Activated T-helper 1 cell treated with anti-CD3 and anti-CD28 coated beads, Interleukin-2, amount 50 U/mL, for 16 hours (primary cell): ENCODE measurements around the gene RAB11FIP3.
"Not testable (repeated sequence)": the region's sequence is repeated elsewhere in the genome, so short reads cannot be mapped to it uniquely, and the experiment has no call there.

ENCODE experiments used
- DNase-seq, 2 donors: peaks; one replicate each; pipeline ENCODE4 v3.0.0-alpha.2; 2020; ENCODE audit warnings: low read depth in 1 of 2, low spot score in 1 of 2

RAB11FIP3 gene

GRCh38 chr16:491220-491919, 65.9 kb downstream of the RAB11FIP3 start:
- DNase-seq: no peak

- DNase-seq: no peak
Measured at GRCh38 chr16:492211-492875, 66.9 kb downstream of the RAB11FIP3 start.

GRCh38 chr16:494676-495075, 69.2 kb downstream of the RAB11FIP3 start:
- not testable (repeated sequence) for DNase-seq

GRCh38 chr16:495127-495748, 69.8 kb downstream of the RAB11FIP3 start:
- DNase-seq: no peak

GRCh38 chr16:496097-496886, 70.8 kb downstream of the RAB11FIP3 start:
- DNase-seq: no peak

GRCh38 chr16:497258-497657, 71.8 kb downstream of the RAB11FIP3 start:
- DNase-seq: no peak

GRCh38 chr16:499924-500323, 74.5 kb downstream of the RAB11FIP3 start:
- DNase-seq: no peak

- no peak for DNase-seq
Measured at GRCh38 chr16:500709-501108, 75.3 kb downstream of the RAB11FIP3 start.

GRCh38 chr16:502179-502943, 76.9 kb downstream of the RAB11FIP3 start:
- no peak for DNase-seq

GRCh38 chr16:503150-504071, 78.0 kb downstream of the RAB11FIP3 start:
- DNase-seq: no peak

- no peak for DNase-seq
Measured at GRCh38 chr16:505479-506245, 80.2 kb downstream of the RAB11FIP3 start.

GRCh38 chr16:506246-506546, 80.7 kb downstream of the RAB11FIP3 start:
- DNase-seq: no peak

- not testable (repeated sequence) for DNase-seq
Measured at GRCh38 chr16:507527-507926, 82.1 kb downstream of the RAB11FIP3 start.

- DNase-seq: no peak
Measured at GRCh38 chr16:507996-508395, 82.5 kb downstream of the RAB11FIP3 start.

GRCh38 chr16:508884-509736, 83.7 kb downstream of the RAB11FIP3 start:
- DNase-seq: no peak

- DNase-seq: no peak
Measured at GRCh38 chr16:510066-510825, 84.8 kb downstream of the RAB11FIP3 start.

GRCh38 chr16:512802-513201, 87.4 kb downstream of the RAB11FIP3 start:
- DNase-seq: no peak

- no peak for DNase-seq
Measured at GRCh38 chr16:513950-514349, 88.5 kb downstream of the RAB11FIP3 start.
